ENCODE measurements around the gene PRPF6. TPM values are rescaled to one million over a fixed set of nuclear protein-coding genes. Genes with fewer than 3 reads are reported as not detected.
"Not testable (repeated sequence)": the region's sequence is repeated elsewhere in the genome, so short reads cannot be mapped to it uniquely, and the experiment has no call there.

Gene PRPF6
- polyA plus RNA-seq, 1 experiment: 38.5 TPM

GRCh38 chr20:63957690-63958441 is 23.1 kb upstream of the PRPF6 start:
- no peaks in the 10 kb centered on the region for H3K27me3 ChIP-seq (ENCODE audit: control insufficient read depth, insufficient read depth, low read length)
- no peak for DNase-seq (ENCODE audit: low read depth, low spot score)
- POLR2A ChIA-PET: interaction anchor here (0.6 to 2.2 kb wide), 2 partner anchors 92 to 250 kb away, joined by 3 to 7 read pairs; partner anchors contain the start of genes ARFRP1, TPD52L2 and ZGPAT
- H3K9me3 ChIP-seq (ENCODE audit: control insufficient read depth, insufficient read depth, low read length): peaks cover 6% of the 10 kb centered on the region; the same call in 1 of the 2 replicates
- H3K27ac ChIP-seq (ENCODE audit: low read depth, low read length): peak overlapping the region; percentile 68
- H3K4me3 ChIP-seq (ENCODE audit: low read depth, low read length): no peak overlapping the region
- CTCF ChIA-PET: interaction anchor here (0.6 kb wide), 1 partner anchor 104 kb away, joined by 11 read pairs; no protein-coding TSS in a partner anchor
- no peak for TF ChIP-seq CTCF (IDR thresholded peaks at IDR 0.05; ENCODE audit: low read depth, low read length)

GRCh38 chr20:63958471-63958870 is 22.5 kb upstream of the PRPF6 start:
- Histone ChIP-seq H3K27ac (ENCODE audit: low read depth, low read length) (no peak overlapping the region), H3K27me3 (ENCODE audit: control insufficient read depth, insufficient read depth, low read length) (no peaks in the 10 kb centered on the region), H3K9me3 (ENCODE audit: control insufficient read depth, insufficient read depth, low read length) (peaks cover 12% of the 10 kb centered on the region), H3K4me3 (ENCODE audit: low read depth, low read length) (no peak overlapping the region)
- ChIA-PET POLR2A (no interaction called here), CTCF (no interaction called here)
- no peak for TF ChIP-seq CTCF (IDR thresholded peaks at IDR 0.05; ENCODE audit: low read depth, low read length)
- DNase-seq (ENCODE audit: low read depth, low spot score): no peak

- peaks cover 19% of the 10 kb centered on the region for H3K9me3 ChIP-seq (ENCODE audit: control insufficient read depth, insufficient read depth, low read length)
- ChIA-PET POLR2A (no interaction called here), CTCF (no interaction called here)
- H3K27me3 ChIP-seq (ENCODE audit: control insufficient read depth, insufficient read depth, low read length): no peaks in the 10 kb centered on the region
- TF ChIP-seq CTCF (IDR thresholded peaks at IDR 0.05; ENCODE audit: low read depth, low read length): no peak
- no peak overlapping the region for H3K27ac ChIP-seq (ENCODE audit: low read depth, low read length)
- H3K4me3 ChIP-seq (ENCODE audit: low read depth, low read length): no peak overlapping the region
- no peak for DNase-seq (ENCODE audit: low read depth, low spot score)
These were observed 21.8 kb upstream of the PRPF6 start for GRCh38 chr20:63958964-63959698.

- CTCF ChIA-PET: no interaction called here
- Histone ChIP-seq H3K27me3 (ENCODE audit: control insufficient read depth, insufficient read depth, low read length) (no peaks in the 10 kb centered on the region), H3K27ac (ENCODE audit: low read depth, low read length) (no peak overlapping the region), H3K9me3 (ENCODE audit: control insufficient read depth, insufficient read depth, low read length) (peaks cover 25% of the 10 kb centered on the region), H3K4me3 (ENCODE audit: low read depth, low read length) (no peak overlapping the region)
- POLR2A ChIA-PET: no interaction called here
- no peak for DNase-seq (ENCODE audit: low read depth, low spot score)
- TF ChIP-seq CTCF (IDR thresholded peaks at IDR 0.05; ENCODE audit: low read depth, low read length): no peak
These were observed 21.2 kb upstream of the PRPF6 start for GRCh38 chr20:63959699-63960075.

GRCh38 chr20:63960654-63961621 is 20.0 kb upstream of the PRPF6 start:
- CTCF ChIA-PET: not testable (repeated sequence)

More at GRCh38 chr20:63960654-63961621, 20.0 kb upstream of the PRPF6 start:
- DNase-seq (ENCODE audit: low read depth, low spot score); POLR2A ChIA-PET; H3K27ac ChIP-seq (ENCODE audit: low read depth, low read length); H3K4me3 ChIP-seq (ENCODE audit: low read depth, low read length); H3K27me3 ChIP-seq (ENCODE audit: control insufficient read depth, insufficient read depth, low read length): not testable (repeated sequence)
- peaks cover 27% of the 10 kb centered on the region for H3K9me3 ChIP-seq (ENCODE audit: control insufficient read depth, insufficient read depth, low read length)
